WTC11 (cell line): Measurements from ENCODE around the gene SHC3. TPM values are rescaled to one million over a fixed set of nuclear protein-coding genes. Genes with fewer than 3 reads are reported as not detected.

Experiments
- ATAC-seq: fragments of 200-7000 bp; cut with Tn5 transposase; 2 replicates; pipeline ENCODE4 v1.10.0; 2021; ENCODE audit warnings: mild to moderate bottlenecking, moderate library complexity
- CTCF ChIA-PET: fragments of 300-600 bp; sonication (Branson Sonifier 250); formaldehyde crosslinking; loops from one replicate; lab custom pipeline; 2021; ENCODE audit warnings: antibody characterized with exemption; lab: Charles Lee
- POLR2A ChIA-PET: fragments of 350-600 bp; sonication (Branson Sonifier 250); formaldehyde crosslinking; loops from one replicate; lab custom pipeline; 2021; ENCODE audit warnings: antibody characterized with exemption; lab: Charles Lee
- DNase-seq: peaks from one replicate; pipeline ENCODE4 v3.0.0; 2021; ENCODE audit warnings: low spot score
- H3K27ac Mint-ChIP-seq: 2 replicates; pipeline ENCODE4 v1.8.0; 2021; ENCODE audit warnings: mixed read lengths
- H3K27me3 Mint-ChIP-seq: 2 replicates; pipeline ENCODE4 v1.8.0; 2021; ENCODE audit warnings: low read depth, mild to moderate bottlenecking, moderate library complexity, mixed read lengths
- H3K36me3 Mint-ChIP-seq: 2 replicates; pipeline ENCODE4 v1.8.0; 2021; ENCODE audit warnings: mixed read lengths
- H3K4me1 Mint-ChIP-seq: 2 replicates; pipeline ENCODE4 v1.8.0; 2022; ENCODE audit warnings: mixed read lengths
- H3K4me3 Mint-ChIP-seq: 2 replicates; pipeline ENCODE4 v1.8.0; 2021; ENCODE audit warnings: mild to moderate bottlenecking, moderate library complexity, mixed read lengths
- H3K9me3 Mint-ChIP-seq: 2 replicates; pipeline ENCODE4 v1.8.0; 2021; ENCODE audit warnings: mixed read lengths
- ATF1 ChIP-seq: sonication (generic); formaldehyde crosslinking; IDR thresholded peaks from 2 replicates; pipeline ENCODE4 v1.8.1; 2023; ENCODE audit warnings: mild to moderate bottlenecking, moderate library complexity, missing genetic modification reagents
- CREB1 ChIP-seq: sonication (generic); formaldehyde crosslinking; IDR thresholded peaks from 2 replicates; pipeline ENCODE4 v1.8.0; 2023; ENCODE audit warnings: mild to moderate bottlenecking, missing genetic modification reagents
- CREM ChIP-seq: sonication (generic); formaldehyde crosslinking; IDR thresholded peaks from 2 replicates; pipeline ENCODE4 v1.8.1; 2022; ENCODE audit warnings: mild to moderate bottlenecking, missing genetic modification reagents, moderate library complexity
- ELF4 ChIP-seq: sonication (generic); formaldehyde crosslinking; IDR thresholded peaks from 2 replicates; pipeline ENCODE4 v1.8.1; 2022; ENCODE audit warnings: low read depth, mild to moderate bottlenecking, moderate library complexity, missing genetic modification reagents
- EMX1 ChIP-seq: fragments of 250-450 bp; sonication (Bioruptor Pico); IDR thresholded peaks from 2 replicates; pipeline ENCODE4 v1.8.0; 2021; ENCODE audit warnings: mild to moderate bottlenecking
- MYBL2 ChIP-seq: sonication (generic); formaldehyde crosslinking; IDR thresholded peaks from 2 replicates; pipeline ENCODE4 v1.8.1; 2023; ENCODE audit warnings: mild to moderate bottlenecking, moderate library complexity, missing genetic modification reagents
- NFE2L1 ChIP-seq: sonication (generic); formaldehyde crosslinking; IDR thresholded peaks from 2 replicates; pipeline ENCODE4 v1.8.1; 2023; ENCODE audit warnings: missing genetic modification reagents
- SMAD3 ChIP-seq: sonication (generic); formaldehyde crosslinking; IDR thresholded peaks from 2 replicates; pipeline ENCODE4 v1.8.0; 2022; ENCODE audit warnings: missing genetic modification reagents, mild to moderate bottlenecking, borderline replicate concordance
- ZNF317 ChIP-seq: sonication (generic); formaldehyde crosslinking; IDR thresholded peaks from 2 replicates; pipeline ENCODE4 v1.8.1; 2023; ENCODE audit warnings: low read depth, mild to moderate bottlenecking, moderate library complexity, missing genetic modification reagents, borderline replicate concordance
- total RNA-seq: library from RNA; stranded (reverse); gene quantifications from 3 replicates; pipeline ENCODE4 v1.2.3, GENCODE V29; 2021
- TF ChIP-seq, protein P1 (sequence below): sonication (generic); formaldehyde crosslinking; IDR thresholded peaks from 2 replicates; pipeline ENCODE4 v1.8.0; 2022; ENCODE audit warnings: mild to moderate bottlenecking, missing genetic modification reagents
- TF ChIP-seq, protein P2 (sequence below): fragments of 250-450 bp; sonication (Bioruptor Pico); IDR thresholded peaks from 2 replicates; pipeline ENCODE4 v1.9.0; 2021; ENCODE audit warnings: mild to moderate bottlenecking
- TF ChIP-seq, protein P3 (sequence below): sonication (generic); formaldehyde crosslinking; IDR thresholded peaks from 2 replicates; pipeline ENCODE4 v1.8.0; 2023; ENCODE audit warnings: mild to moderate bottlenecking, missing genetic modification reagents
- TF ChIP-seq, protein P4 (sequence below): sonication (generic); formaldehyde crosslinking; conservative IDR thresholded peaks from 2 replicates; pipeline ENCODE4 v1.8.1; 2023; ENCODE audit warnings: mild to moderate bottlenecking, low read depth, missing genetic modification reagents, moderate library complexity
- TF ChIP-seq, protein P5 (sequence below): sonication (generic); formaldehyde crosslinking; IDR thresholded peaks from 2 replicates; pipeline ENCODE4 v1.8.1; 2022; ENCODE audit warnings: mild to moderate bottlenecking, missing genetic modification reagents, moderate library complexity, borderline replicate concordance
- TF ChIP-seq, protein P6 (sequence below): fragments of 250-450 bp; sonication (Bioruptor Pico); IDR thresholded peaks from 2 replicates; pipeline ENCODE4 v1.9.0; 2021; ENCODE audit warnings: moderate library complexity, mild to moderate bottlenecking, inconsistent platforms, borderline replicate concordance
- TF ChIP-seq, protein P7 (sequence below): fragments of 200-600 bp; IDR thresholded peaks from 2 replicates; pipeline ENCODE4 v1.8.0; 2022; ENCODE audit warnings: antibody characterized with exemption

The SHC3 gene
- total RNA-seq, 1 experiment from 2014 or later: 4.9 TPM

DNA sequence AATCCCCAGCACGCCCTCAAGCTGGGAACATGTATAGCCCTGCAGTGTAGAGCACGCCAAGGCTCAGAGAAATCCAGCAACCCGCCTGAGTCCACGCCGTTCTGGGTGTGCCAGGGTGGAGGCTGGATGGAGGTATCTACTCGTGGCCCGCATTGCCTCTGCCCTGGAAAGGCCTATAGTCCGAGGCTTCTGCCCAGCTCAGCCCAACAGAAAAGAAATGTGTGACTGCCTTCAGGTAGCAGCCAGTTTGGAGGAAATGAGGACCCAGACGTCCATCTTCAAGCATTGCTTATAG is 169.1 kb downstream of the SHC3 start:
- TF ChIP-seq, protein P1, sequence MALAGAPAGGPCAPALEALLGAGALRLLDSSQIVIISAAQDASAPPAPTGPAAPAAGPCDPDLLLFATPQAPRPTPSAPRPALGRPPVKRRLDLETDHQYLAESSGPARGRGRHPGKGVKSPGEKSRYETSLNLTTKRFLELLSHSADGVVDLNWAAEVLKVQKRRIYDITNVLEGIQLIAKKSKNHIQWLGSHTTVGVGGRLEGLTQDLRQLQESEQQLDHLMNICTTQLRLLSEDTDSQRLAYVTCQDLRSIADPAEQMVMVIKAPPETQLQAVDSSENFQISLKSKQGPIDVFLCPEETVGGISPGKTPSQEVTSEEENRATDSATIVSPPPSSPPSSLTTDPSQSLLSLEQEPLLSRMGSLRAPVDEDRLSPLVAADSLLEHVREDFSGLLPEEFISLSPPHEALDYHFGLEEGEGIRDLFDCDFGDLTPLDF (CRISPR knock-in tag): no peak
- TF ChIP-seq, protein P2, sequence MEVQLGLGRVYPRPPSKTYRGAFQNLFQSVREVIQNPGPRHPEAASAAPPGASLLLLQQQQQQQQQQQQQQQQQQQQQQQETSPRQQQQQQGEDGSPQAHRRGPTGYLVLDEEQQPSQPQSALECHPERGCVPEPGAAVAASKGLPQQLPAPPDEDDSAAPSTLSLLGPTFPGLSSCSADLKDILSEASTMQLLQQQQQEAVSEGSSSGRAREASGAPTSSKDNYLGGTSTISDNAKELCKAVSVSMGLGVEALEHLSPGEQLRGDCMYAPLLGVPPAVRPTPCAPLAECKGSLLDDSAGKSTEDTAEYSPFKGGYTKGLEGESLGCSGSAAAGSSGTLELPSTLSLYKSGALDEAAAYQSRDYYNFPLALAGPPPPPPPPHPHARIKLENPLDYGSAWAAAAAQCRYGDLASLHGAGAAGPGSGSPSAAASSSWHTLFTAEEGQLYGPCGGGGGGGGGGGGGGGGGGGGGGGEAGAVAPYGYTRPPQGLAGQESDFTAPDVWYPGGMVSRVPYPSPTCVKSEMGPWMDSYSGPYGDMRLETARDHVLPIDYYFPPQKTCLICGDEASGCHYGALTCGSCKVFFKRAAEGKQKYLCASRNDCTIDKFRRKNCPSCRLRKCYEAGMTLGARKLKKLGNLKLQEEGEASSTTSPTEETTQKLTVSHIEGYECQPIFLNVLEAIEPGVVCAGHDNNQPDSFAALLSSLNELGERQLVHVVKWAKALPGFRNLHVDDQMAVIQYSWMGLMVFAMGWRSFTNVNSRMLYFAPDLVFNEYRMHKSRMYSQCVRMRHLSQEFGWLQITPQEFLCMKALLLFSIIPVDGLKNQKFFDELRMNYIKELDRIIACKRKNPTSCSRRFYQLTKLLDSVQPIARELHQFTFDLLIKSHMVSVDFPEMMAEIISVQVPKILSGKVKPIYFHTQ (CRISPR knock-in tag): no peak
- Mint-ChIP-seq H3K4me1 (peaks cover 36% of the 10 kb centered on the region), H3K27me3 (no peaks in the 10 kb centered on the region), H3K4me3 (no peak overlapping the region), H3K9me3 (no peaks in the 10 kb centered on the region), H3K27ac (no peak overlapping the region), H3K36me3 (no peaks in the 10 kb centered on the region)
- ATAC-seq (no peak), DNase-seq (no peak)
- ChIA-PET POLR2A (no interaction called here), CTCF (interaction anchor here (1.3 to 1.9 kb wide), 2 partner anchors 8 to 227 kb away, joined by 3 to 8 read pairs; no protein-coding TSS in a partner anchor)

DNA sequence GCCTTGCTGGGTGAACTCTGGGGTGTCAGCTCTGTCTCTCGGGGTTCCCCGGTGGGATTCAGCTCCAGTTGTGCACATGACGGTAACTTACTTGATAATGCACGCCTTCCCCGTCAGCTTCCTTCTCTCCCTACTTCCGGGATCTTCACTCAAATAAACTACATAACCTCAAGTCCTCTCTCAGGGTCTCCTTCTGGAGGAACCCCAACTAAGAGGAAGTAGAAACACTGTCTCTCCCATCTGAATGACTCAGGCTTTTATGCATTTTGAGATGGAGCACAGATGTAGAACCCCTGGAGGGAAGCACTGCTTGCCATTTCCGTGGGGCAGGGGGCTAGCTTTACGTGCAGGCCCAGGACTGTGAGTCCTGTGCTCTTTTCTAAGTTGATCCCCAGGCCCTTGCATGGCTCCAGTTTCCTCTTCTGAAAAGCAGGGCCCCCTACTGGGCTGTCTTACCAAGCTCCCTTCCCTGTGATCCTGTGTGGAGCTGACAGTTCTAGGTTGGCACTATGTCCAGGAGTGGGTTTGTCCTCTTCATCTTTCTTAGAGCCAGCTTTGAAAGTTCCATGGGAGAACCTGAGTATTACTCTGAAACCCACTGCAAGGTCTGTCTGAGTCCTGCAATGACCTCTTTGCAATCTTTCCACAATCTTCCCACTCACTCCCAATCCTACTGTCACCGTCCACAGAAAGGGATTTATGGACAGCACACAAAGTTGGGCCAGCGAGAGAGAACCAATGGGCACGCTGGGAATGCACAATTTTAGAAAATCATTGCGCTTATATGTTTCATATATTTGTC is 169.7 kb downstream of the SHC3 start:
- Mint-ChIP-seq H3K4me3 (no peak overlapping the region), H3K9me3 (no peaks in the 10 kb centered on the region), H3K36me3 (no peaks in the 10 kb centered on the region), H3K27ac (peak overlapping the region; percentile 6; the same call in 1 of the 2 replicates), H3K27me3 (no peaks in the 10 kb centered on the region), H3K4me1 (peaks cover 36% of the 10 kb centered on the region)
- ChIA-PET CTCF (interaction anchor here (0.8 to 1.9 kb wide), 5 partner anchors 8 to 270 kb away, joined by 3 to 11 read pairs (median 3); no protein-coding TSS in a partner anchor), POLR2A (no interaction called here)
- no peak for DNase-seq
- TF ChIP-seq ZNF317 (CRISPR knock-in tag): no peak
- TF ChIP-seq MYBL2 (CRISPR knock-in tag): no peak
- TF ChIP-seq, protein P3, sequence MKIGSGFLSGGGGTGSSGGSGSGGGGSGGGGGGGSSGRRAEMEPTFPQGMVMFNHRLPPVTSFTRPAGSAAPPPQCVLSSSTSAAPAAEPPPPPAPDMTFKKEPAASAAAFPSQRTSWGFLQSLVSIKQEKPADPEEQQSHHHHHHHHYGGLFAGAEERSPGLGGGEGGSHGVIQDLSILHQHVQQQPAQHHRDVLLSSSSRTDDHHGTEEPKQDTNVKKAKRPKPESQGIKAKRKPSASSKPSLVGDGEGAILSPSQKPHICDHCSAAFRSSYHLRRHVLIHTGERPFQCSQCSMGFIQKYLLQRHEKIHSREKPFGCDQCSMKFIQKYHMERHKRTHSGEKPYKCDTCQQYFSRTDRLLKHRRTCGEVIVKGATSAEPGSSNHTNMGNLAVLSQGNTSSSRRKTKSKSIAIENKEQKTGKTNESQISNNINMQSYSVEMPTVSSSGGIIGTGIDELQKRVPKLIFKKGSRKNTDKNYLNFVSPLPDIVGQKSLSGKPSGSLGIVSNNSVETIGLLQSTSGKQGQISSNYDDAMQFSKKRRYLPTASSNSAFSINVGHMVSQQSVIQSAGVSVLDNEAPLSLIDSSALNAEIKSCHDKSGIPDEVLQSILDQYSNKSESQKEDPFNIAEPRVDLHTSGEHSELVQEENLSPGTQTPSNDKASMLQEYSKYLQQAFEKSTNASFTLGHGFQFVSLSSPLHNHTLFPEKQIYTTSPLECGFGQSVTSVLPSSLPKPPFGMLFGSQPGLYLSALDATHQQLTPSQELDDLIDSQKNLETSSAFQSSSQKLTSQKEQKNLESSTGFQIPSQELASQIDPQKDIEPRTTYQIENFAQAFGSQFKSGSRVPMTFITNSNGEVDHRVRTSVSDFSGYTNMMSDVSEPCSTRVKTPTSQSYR (CRISPR knock-in tag): no peak
- TF ChIP-seq, protein P4, sequence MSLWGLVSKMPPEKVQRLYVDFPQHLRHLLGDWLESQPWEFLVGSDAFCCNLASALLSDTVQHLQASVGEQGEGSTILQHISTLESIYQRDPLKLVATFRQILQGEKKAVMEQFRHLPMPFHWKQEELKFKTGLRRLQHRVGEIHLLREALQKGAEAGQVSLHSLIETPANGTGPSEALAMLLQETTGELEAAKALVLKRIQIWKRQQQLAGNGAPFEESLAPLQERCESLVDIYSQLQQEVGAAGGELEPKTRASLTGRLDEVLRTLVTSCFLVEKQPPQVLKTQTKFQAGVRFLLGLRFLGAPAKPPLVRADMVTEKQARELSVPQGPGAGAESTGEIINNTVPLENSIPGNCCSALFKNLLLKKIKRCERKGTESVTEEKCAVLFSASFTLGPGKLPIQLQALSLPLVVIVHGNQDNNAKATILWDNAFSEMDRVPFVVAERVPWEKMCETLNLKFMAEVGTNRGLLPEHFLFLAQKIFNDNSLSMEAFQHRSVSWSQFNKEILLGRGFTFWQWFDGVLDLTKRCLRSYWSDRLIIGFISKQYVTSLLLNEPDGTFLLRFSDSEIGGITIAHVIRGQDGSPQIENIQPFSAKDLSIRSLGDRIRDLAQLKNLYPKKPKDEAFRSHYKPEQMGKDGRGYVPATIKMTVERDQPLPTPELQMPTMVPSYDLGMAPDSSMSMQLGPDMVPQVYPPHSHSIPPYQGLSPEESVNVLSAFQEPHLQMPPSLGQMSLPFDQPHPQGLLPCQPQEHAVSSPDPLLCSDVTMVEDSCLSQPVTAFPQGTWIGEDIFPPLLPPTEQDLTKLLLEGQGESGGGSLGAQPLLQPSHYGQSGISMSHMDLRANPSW: no peak
- TF ChIP-seq CREM (CRISPR knock-in tag): no peak
- TF ChIP-seq EMX1 (CRISPR knock-in tag): no peak
- TF ChIP-seq, protein P5, sequence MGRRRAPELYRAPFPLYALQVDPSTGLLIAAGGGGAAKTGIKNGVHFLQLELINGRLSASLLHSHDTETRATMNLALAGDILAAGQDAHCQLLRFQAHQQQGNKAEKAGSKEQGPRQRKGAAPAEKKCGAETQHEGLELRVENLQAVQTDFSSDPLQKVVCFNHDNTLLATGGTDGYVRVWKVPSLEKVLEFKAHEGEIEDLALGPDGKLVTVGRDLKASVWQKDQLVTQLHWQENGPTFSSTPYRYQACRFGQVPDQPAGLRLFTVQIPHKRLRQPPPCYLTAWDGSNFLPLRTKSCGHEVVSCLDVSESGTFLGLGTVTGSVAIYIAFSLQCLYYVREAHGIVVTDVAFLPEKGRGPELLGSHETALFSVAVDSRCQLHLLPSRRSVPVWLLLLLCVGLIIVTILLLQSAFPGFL (CRISPR knock-in tag): no peak
- TF ChIP-seq, protein P6, sequence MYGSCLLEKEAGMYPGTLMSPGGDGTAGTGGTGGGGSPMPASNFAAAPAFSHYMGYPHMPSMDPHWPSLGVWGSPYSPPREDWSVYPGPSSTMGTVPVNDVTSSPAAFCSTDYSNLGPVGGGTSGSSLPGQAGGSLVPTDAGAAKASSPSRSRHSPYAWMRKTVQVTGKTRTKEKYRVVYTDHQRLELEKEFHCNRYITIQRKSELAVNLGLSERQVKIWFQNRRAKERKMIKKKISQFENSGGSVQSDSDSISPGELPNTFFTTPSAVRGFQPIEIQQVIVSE: no peak
- no peak for TF ChIP-seq CREB1 (CRISPR knock-in tag)
- no peak for TF ChIP-seq ATF1 (CRISPR knock-in tag)
- TF ChIP-seq ELF4 (CRISPR knock-in tag): no peak
- TF ChIP-seq, protein P7, sequence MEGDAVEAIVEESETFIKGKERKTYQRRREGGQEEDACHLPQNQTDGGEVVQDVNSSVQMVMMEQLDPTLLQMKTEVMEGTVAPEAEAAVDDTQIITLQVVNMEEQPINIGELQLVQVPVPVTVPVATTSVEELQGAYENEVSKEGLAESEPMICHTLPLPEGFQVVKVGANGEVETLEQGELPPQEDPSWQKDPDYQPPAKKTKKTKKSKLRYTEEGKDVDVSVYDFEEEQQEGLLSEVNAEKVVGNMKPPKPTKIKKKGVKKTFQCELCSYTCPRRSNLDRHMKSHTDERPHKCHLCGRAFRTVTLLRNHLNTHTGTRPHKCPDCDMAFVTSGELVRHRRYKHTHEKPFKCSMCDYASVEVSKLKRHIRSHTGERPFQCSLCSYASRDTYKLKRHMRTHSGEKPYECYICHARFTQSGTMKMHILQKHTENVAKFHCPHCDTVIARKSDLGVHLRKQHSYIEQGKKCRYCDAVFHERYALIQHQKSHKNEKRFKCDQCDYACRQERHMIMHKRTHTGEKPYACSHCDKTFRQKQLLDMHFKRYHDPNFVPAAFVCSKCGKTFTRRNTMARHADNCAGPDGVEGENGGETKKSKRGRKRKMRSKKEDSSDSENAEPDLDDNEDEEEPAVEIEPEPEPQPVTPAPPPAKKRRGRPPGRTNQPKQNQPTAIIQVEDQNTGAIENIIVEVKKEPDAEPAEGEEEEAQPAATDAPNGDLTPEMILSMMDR: no peak
- no peak for TF ChIP-seq NFE2L1 (CRISPR knock-in tag)
- no peak for TF ChIP-seq SMAD3 (CRISPR knock-in tag)
- ATAC-seq: peak; percentile 11; the same call in 1 of the 2 replicates
